ENCODE measurements around the gene THADA.
"Not testable (repeated sequence)": the region's sequence is repeated elsewhere in the genome, so short reads cannot be mapped to it uniquely, and the experiment has no call there.

THADA gene

GRCh38 chr2:43193652-43194120, 402.2 kb downstream of the THADA start:
- H3K9me3 ChIP-seq (ENCODE audit: control extremely low read depth in 1 of 5, control insufficient read depth in 4 of 5, insufficient read depth in 2 of 5, low read depth in 1 of 5, low read length in 4 of 5): no peaks in the 10 kb centered on the region
- CTCF ChIA-PET: interaction anchor here (0.6 to 3.9 kb wide), 7 partner anchors 9 to 60 kb away, joined by 3 to 15 read pairs (median 6); no protein-coding TSS in a partner anchor
- no peaks in the 10 kb centered on the region for H3K27me3 ChIP-seq (replicated peaks in 2 of 5; ENCODE audit: control insufficient read depth in 4 of 5, insufficient read depth in 5 of 5, low read length in 4 of 5)
- no peak overlapping the region for H3K4me3 ChIP-seq (ENCODE audit: control insufficient read depth in 1 of 7, extremely low read depth in 1 of 7, insufficient read depth in 4 of 7, low read depth in 2 of 7, low read length in 6 of 7)
- H3K27ac ChIP-seq (ENCODE audit: insufficient read depth in 1 of 2, low read depth in 1 of 2, low read length in 2 of 2, poor library complexity in 1 of 2, severe bottlenecking in 2 of 2): peak overlapping the region in 1 of 2 experiments; percentile 82
- DNase-seq: no peak
- POLR2A ChIA-PET: interaction anchor here (0.9 to 1.5 kb wide), 2 partner anchors 28 to 59 kb away, joined by 3 to 10 read pairs; no protein-coding TSS in a partner anchor
- 43% methylated on average over 1 of the region's 4 CpGs for WGBS (ENCODE audit: insufficient coverage)
- peaks cover 15 to 73% (median 50%) of the 10 kb centered on the region in 4 experiments for H3K4me1 ChIP-seq (ENCODE audit: control extremely low read depth in 1 of 4, control insufficient read depth in 4 of 4, insufficient read depth in 4 of 4, low read length in 3 of 4)
- no peaks in the 10 kb centered on the region for H3K36me3 ChIP-seq (ENCODE audit: control insufficient read depth in 4 of 4, insufficient read depth in 4 of 4, low read length in 3 of 4)

GRCh38 chr2:43192744-43193651, 402.8 kb downstream of the THADA start:
- CTCF ChIA-PET: interaction anchor here (0.6 to 3.9 kb wide), 10 partner anchors 10 to 59 kb away, joined by 3 to 15 read pairs (median 6); no protein-coding TSS in a partner anchor
- Histone ChIP-seq H3K36me3 (ENCODE audit: control insufficient read depth in 4 of 4, insufficient read depth in 4 of 4, low read length in 3 of 4) (no peaks in the 10 kb centered on the region), H3K27ac (ENCODE audit: insufficient read depth in 1 of 2, low read depth in 1 of 2, low read length in 2 of 2, poor library complexity in 1 of 2, severe bottlenecking in 2 of 2) (peak overlapping the region in 1 of 2 experiments; percentile 82), H3K27me3 (replicated peaks in 2 of 5; ENCODE audit: control insufficient read depth in 4 of 5, insufficient read depth in 5 of 5, low read length in 4 of 5) (no peaks in the 10 kb centered on the region), H3K4me1 (ENCODE audit: control extremely low read depth in 1 of 4, control insufficient read depth in 4 of 4, insufficient read depth in 4 of 4, low read length in 3 of 4) (peaks cover 15 to 66% (median 45%) of the 10 kb centered on the region in 4 experiments), H3K4me3 (ENCODE audit: control insufficient read depth in 1 of 7, extremely low read depth in 1 of 7, insufficient read depth in 4 of 7, low read depth in 2 of 7, low read length in 6 of 7) (no peak overlapping the region), H3K9me3 (ENCODE audit: control extremely low read depth in 1 of 5, control insufficient read depth in 4 of 5, insufficient read depth in 2 of 5, low read depth in 1 of 5, low read length in 4 of 5) (no peaks in the 10 kb centered on the region)
- no peak for DNase-seq
- POLR2A ChIA-PET: interaction anchor here (0.9 to 1.0 kb wide), 2 partner anchors 13 to 59 kb away, joined by 3 read pairs; no protein-coding TSS in a partner anchor
- 98% methylated on average over 10 of the region's 12 CpGs for WGBS (ENCODE audit: insufficient coverage)

DNA sequence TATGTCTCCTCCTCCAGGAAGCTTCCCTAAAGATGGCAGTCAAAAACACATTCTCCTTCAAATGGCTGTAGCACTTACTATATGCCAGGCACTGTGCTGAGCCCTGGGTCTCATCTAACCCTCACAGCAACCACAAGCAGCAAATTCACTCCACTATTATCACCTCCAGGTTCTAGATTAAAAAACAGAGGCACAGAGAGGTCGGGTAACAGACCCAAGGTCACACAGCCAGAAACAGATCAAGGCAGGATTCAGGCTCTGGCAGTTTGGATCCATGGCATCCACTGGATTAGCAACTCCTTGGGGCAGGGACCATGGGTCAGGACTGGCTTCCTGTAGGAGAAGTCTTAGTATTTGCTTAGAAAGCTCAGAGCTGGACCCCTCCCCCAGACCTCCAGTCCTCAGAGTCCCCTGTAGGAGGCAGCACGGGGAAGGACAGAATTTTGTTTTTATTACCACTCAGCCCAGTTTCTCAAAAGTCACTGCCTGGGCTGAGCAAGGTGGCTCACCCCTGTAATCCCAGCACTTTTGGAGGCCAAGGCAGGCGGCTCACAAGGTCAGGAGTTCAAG, 403.8 kb downstream of the THADA start:
- CTCF ChIA-PET: interaction anchor here (0.7 to 3.9 kb wide), 6 partner anchors 15 to 37 kb away, joined by 3 to 15 read pairs (median 5); no protein-coding TSS in a partner anchor
- Histone ChIP-seq H3K9me3 (ENCODE audit: control extremely low read depth in 1 of 5, control insufficient read depth in 4 of 5, insufficient read depth in 2 of 5, low read depth in 1 of 5, low read length in 4 of 5) (no peaks in the 10 kb centered on the region), H3K4me3 (ENCODE audit: control insufficient read depth in 1 of 7, extremely low read depth in 1 of 7, insufficient read depth in 4 of 7, low read depth in 2 of 7, low read length in 6 of 7) (no peak overlapping the region), H3K4me1 (ENCODE audit: control extremely low read depth in 1 of 4, control insufficient read depth in 4 of 4, insufficient read depth in 4 of 4, low read length in 3 of 4) (peaks cover 11 to 62% (median 38%) of the 10 kb centered on the region in 4 experiments), H3K27ac (ENCODE audit: insufficient read depth in 1 of 2, low read depth in 1 of 2, low read length in 2 of 2, poor library complexity in 1 of 2, severe bottlenecking in 2 of 2) (no peak overlapping the region), H3K36me3 (ENCODE audit: control insufficient read depth in 4 of 4, insufficient read depth in 4 of 4, low read length in 3 of 4) (no peaks in the 10 kb centered on the region), H3K27me3 (replicated peaks in 2 of 5; ENCODE audit: control insufficient read depth in 4 of 5, insufficient read depth in 5 of 5, low read length in 4 of 5) (no peaks in the 10 kb centered on the region)
- WGBS (ENCODE audit: insufficient coverage): 85% methylated on average over 2 of the region's 3 CpGs
- POLR2A ChIA-PET: interaction anchor here (1.0 kb wide), 1 partner anchor 12 kb away, joined by 3 read pairs; no protein-coding TSS in a partner anchor
- peak in 1 of 3 donors; percentile 41 for DNase-seq

- H3K9me3 ChIP-seq (ENCODE audit: control extremely low read depth in 1 of 5, control insufficient read depth in 4 of 5, insufficient read depth in 2 of 5, low read depth in 1 of 5, low read length in 4 of 5): no peaks in the 10 kb centered on the region
- DNase-seq: peak in 1 of 3 donors; percentile 67
- CTCF ChIA-PET: interaction anchor here (0.8 to 2.9 kb wide), 6 partner anchors 10 to 37 kb away, joined by 3 to 11 read pairs (median 4); no protein-coding TSS in a partner anchor
- no peaks in the 10 kb centered on the region for H3K36me3 ChIP-seq (ENCODE audit: control insufficient read depth in 4 of 4, insufficient read depth in 4 of 4, low read length in 3 of 4)
- no peak overlapping the region for H3K4me3 ChIP-seq (ENCODE audit: control insufficient read depth in 1 of 7, extremely low read depth in 1 of 7, insufficient read depth in 4 of 7, low read depth in 2 of 7, low read length in 6 of 7)
- POLR2A ChIA-PET: no interaction called here
- WGBS (ENCODE audit: insufficient coverage): 79% methylated on average over 10 of the region's 10 CpGs
- peaks cover 9 to 50% (median 30%) of the 10 kb centered on the region in 4 experiments for H3K4me1 ChIP-seq (ENCODE audit: control extremely low read depth in 1 of 4, control insufficient read depth in 4 of 4, insufficient read depth in 4 of 4, low read length in 3 of 4)
- no peaks in the 10 kb centered on the region for H3K27me3 ChIP-seq (replicated peaks in 2 of 5; ENCODE audit: control insufficient read depth in 4 of 5, insufficient read depth in 5 of 5, low read length in 4 of 5)
- no peak overlapping the region for H3K27ac ChIP-seq (ENCODE audit: insufficient read depth in 1 of 2, low read depth in 1 of 2, low read length in 2 of 2, poor library complexity in 1 of 2, severe bottlenecking in 2 of 2)
These were observed 405.4 kb downstream of the THADA start for GRCh38 chr2:43190311-43191052.

DNA sequence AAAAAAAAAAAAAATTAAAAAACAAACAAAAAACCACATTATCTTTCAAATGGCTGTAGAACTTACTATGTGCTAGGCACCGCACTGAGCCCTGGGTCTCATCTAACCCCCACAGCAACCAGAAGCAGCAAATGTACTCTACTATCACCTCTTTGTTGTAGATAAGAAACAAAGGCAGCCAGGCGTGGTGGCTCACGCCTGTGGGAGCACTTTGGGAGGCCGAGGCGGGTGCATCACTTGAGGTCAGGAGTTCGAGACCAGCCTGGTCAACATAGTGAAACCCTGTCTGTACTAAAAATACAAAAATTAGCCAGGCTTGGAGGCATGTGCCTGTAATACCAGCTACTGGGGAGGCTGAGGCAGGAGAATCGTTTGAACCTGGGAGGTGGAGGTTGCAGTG, 406.0 kb downstream of the THADA start:
- H3K4me3 ChIP-seq (ENCODE audit: control insufficient read depth in 1 of 7, extremely low read depth in 1 of 7, insufficient read depth in 4 of 7, low read depth in 2 of 7, low read length in 6 of 7); H3K27me3 ChIP-seq (replicated peaks in 2 of 5; ENCODE audit: control insufficient read depth in 4 of 5, insufficient read depth in 5 of 5, low read length in 4 of 5); POLR2A ChIA-PET; H3K36me3 ChIP-seq (ENCODE audit: control insufficient read depth in 4 of 4, insufficient read depth in 4 of 4, low read length in 3 of 4); H3K9me3 ChIP-seq (ENCODE audit: control extremely low read depth in 1 of 5, control insufficient read depth in 4 of 5, insufficient read depth in 2 of 5, low read depth in 1 of 5, low read length in 4 of 5); H3K27ac ChIP-seq (ENCODE audit: insufficient read depth in 1 of 2, low read depth in 1 of 2, low read length in 2 of 2, poor library complexity in 1 of 2, severe bottlenecking in 2 of 2); DNase-seq: not testable (repeated sequence)
- H3K4me1 ChIP-seq (ENCODE audit: control extremely low read depth in 1 of 4, control insufficient read depth in 4 of 4, insufficient read depth in 4 of 4, low read length in 3 of 4): peaks cover 7 to 44% (median 24%) of the 10 kb centered on the region in 4 experiments
- 93% methylated on average over 4 of the region's 7 CpGs for WGBS (ENCODE audit: insufficient coverage)
- CTCF ChIA-PET: interaction anchor here (0.8 to 2.9 kb wide), 6 partner anchors 9 to 20 kb away, joined by 3 to 11 read pairs (median 4); no protein-coding TSS in a partner anchor

DNA sequence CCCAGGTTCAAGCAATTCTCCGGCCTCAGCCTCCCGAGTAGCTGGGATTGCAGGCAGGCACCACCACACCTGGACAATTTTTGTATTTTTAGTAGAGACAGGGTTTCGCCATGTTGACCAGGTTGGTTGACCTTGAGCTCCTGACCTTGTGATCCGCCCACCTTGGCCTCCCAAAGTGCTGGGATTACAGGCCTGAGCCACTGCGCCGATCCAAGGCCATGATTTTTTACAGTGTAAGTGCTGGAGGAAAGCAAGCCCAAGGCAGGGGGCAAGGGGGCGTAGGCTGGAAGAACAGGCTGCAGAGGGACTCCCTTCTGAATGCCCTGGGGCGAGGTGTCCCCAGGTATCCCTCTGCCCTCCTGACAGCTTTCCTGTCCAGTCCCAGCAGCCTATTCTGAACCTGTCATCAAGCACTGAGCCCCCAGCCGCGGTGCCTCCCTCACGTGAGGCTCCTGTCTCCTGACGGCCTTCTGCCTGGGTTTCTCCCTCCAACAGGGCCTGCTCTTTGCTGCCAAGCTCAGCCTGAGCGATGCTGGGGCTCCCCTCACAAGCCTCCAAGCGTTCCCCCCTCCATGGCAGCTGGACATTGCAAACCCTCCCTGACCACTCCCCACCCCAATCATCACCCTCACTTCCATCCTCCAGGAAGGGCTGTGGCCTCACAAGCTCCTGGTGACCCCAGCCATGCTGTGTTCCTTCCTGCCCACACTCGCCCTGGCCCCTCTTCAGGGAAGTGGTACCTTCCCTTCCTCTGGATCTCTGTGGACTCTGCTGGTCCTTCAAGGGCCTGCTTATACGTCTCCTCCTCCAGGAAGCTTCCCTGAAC, 407.1 kb downstream of the THADA start:
- no peak overlapping the region for H3K4me3 ChIP-seq (ENCODE audit: control insufficient read depth in 1 of 7, extremely low read depth in 1 of 7, insufficient read depth in 4 of 7, low read depth in 2 of 7, low read length in 6 of 7)
- ChIA-PET POLR2A (no interaction called here), CTCF (interaction anchor here (0.6 to 2.9 kb wide), 9 partner anchors 9 to 186 kb away, joined by 3 to 11 read pairs (median 4); no protein-coding TSS in a partner anchor)
- H3K27me3 ChIP-seq (replicated peaks in 2 of 5; ENCODE audit: control insufficient read depth in 4 of 5, insufficient read depth in 5 of 5, low read length in 4 of 5): no peaks in the 10 kb centered on the region
- 92% methylated on average over 12 of the region's 16 CpGs for WGBS (ENCODE audit: insufficient coverage)
- no peaks in the 10 kb centered on the region for H3K36me3 ChIP-seq (ENCODE audit: control insufficient read depth in 4 of 4, insufficient read depth in 4 of 4, low read length in 3 of 4)
- no peaks in the 10 kb centered on the region for H3K9me3 ChIP-seq (ENCODE audit: control extremely low read depth in 1 of 5, control insufficient read depth in 4 of 5, insufficient read depth in 2 of 5, low read depth in 1 of 5, low read length in 4 of 5)
- DNase-seq: no peak
- peaks cover 4 to 34% (median 14%) of the 10 kb centered on the region in 4 experiments for H3K4me1 ChIP-seq (ENCODE audit: control extremely low read depth in 1 of 4, control insufficient read depth in 4 of 4, insufficient read depth in 4 of 4, low read length in 3 of 4)
- no peak overlapping the region for H3K27ac ChIP-seq (ENCODE audit: insufficient read depth in 1 of 2, low read depth in 1 of 2, low read length in 2 of 2, poor library complexity in 1 of 2, severe bottlenecking in 2 of 2)

All from common myeloid progenitor, CD34-positive (primary cell).